Astrocyte of the spinal cord (primary cell): ENCODE data around the gene TBC1D32.
"Not testable (repeated sequence)": the region's sequence is repeated elsewhere in the genome, so short reads cannot be mapped to it uniquely, and the experiment has no call there.

Experiments
- DNase-seq: peaks from one replicate; pipeline ENCODE4 v3.0.0; 2011; ENCODE audit warnings: low read depth, low spot score
- H3K4me3 ChIP-seq: 2 replicates; pipeline ENCODE4 v1.5.1; 2011; ENCODE audit warnings: low read depth, mild to moderate bottlenecking, low read length, moderate library complexity
- CTCF ChIP-seq: IDR thresholded peaks from 2 replicates; pipeline ENCODE4 v1.5.1; 2012; ENCODE audit warnings: low read depth, mild to moderate bottlenecking, low read length, inconsistent platforms
- in situ Hi-C: cut with HindIII; loops from 2 replicates; pipeline ENCODE4 v1.10.0; 2017; ENCODE audit warnings: low sequenced_read_pairs

Gene TBC1D32

GRCh38 chr6:121339639-121340226 lies 5.5 kb upstream of the TBC1D32 start:
- no peak overlapping the region for H3K4me3 ChIP-seq
- no peak for DNase-seq
- TF ChIP-seq CTCF, result no peak
- in situ Hi-C loops, result no loop called here

GRCh38 chr6:121338956-121339355 lies 4.7 kb upstream of the TBC1D32 start:
- DNase-seq, result no peak
- no peak overlapping the region for H3K4me3 ChIP-seq
- no peak for TF ChIP-seq CTCF
- in situ Hi-C loops, result no loop called here

- no peak overlapping the region for H3K4me3 ChIP-seq
- no peak for DNase-seq
- in situ Hi-C loops, result no loop called here
- no peak for TF ChIP-seq CTCF
Measured at GRCh38 chr6:121338366-121338765, 4.1 kb upstream of the TBC1D32 start.

- in situ Hi-C loops, result no loop called here
- peak overlapping the region; percentile 81 for H3K4me3 ChIP-seq
- TF ChIP-seq CTCF, result no peak
- peak; percentile 10 for DNase-seq
Measured at GRCh38 chr6:121335087-121336008, 1.1 kb upstream of the TBC1D32 start.

- DNase-seq, in situ Hi-C loops: not testable (repeated sequence)
- H3K4me3 ChIP-seq, result peak overlapping the region; percentile 81
Measured at GRCh38 chr6:121333694-121334093, 586 bp downstream of the TBC1D32 start.

- in situ Hi-C loops, result no loop called here
- no peak for TF ChIP-seq CTCF
- DNase-seq, result no peak
- H3K4me3 ChIP-seq, result no peak overlapping the region
Measured at GRCh38 chr6:121333196-121333595, 1.1 kb downstream of the TBC1D32 start.

GRCh38 chr6:121330516-121330915 lies 3.8 kb downstream of the TBC1D32 start:
- TF ChIP-seq CTCF, result no peak
- in situ Hi-C loops, result no loop called here

More at GRCh38 chr6:121330516-121330915, 3.8 kb downstream of the TBC1D32 start:
- no peak for DNase-seq
- no peak overlapping the region for H3K4me3 ChIP-seq
